PC-9 (cell line): ENCODE data around the gene KIF11.

Source experiments
- EZH2 ChIP-seq: fragments of 200-600 bp; sonication (generic); IDR thresholded peaks from 2 replicates; pipeline ENCODE4 v1.8.0; 2017; ENCODE audit warnings: antibody characterized with exemption, low read depth
- TF ChIP-seq, protein P1 (sequence below): fragments of 200-600 bp; sonication (generic); conservative IDR thresholded peaks from 2 replicates; pipeline ENCODE4 v1.6.1; 2017; ENCODE audit warnings: mixed run types, antibody characterized with exemption, mild to moderate bottlenecking, moderate library complexity

DNA sequence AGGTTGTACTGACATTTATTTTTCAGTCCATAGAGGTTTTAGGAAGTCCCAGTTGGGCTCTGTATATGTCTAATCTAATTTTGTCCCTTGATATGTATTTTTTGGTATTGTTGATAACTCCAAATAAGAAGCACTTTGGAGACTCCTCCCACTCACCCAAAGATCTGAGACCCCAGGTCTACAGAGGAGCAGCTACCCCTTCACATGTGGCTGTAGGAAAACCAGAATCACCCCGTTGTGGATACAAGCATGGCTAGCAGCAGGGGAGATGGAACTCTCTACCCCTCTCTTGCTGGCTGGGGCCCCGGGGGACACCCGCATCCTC lies 106.2 kb downstream of the KIF11 start:
- TF ChIP-seq, protein P1, sequence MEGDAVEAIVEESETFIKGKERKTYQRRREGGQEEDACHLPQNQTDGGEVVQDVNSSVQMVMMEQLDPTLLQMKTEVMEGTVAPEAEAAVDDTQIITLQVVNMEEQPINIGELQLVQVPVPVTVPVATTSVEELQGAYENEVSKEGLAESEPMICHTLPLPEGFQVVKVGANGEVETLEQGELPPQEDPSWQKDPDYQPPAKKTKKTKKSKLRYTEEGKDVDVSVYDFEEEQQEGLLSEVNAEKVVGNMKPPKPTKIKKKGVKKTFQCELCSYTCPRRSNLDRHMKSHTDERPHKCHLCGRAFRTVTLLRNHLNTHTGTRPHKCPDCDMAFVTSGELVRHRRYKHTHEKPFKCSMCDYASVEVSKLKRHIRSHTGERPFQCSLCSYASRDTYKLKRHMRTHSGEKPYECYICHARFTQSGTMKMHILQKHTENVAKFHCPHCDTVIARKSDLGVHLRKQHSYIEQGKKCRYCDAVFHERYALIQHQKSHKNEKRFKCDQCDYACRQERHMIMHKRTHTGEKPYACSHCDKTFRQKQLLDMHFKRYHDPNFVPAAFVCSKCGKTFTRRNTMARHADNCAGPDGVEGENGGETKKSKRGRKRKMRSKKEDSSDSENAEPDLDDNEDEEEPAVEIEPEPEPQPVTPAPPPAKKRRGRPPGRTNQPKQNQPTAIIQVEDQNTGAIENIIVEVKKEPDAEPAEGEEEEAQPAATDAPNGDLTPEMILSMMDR, result no peak
- no peak for TF ChIP-seq EZH2
